Stomach (tissue), 4 donors: ENCODE data around the gene TMEM236.

Source experiments
- CTCF ChIP-seq, 7 experiments: fragments of 450-650 bp in 4 of 7; fragments of 200-600 bp in 3 of 7; sonication (generic) in 3 of 7; IDR thresholded peaks; one replicate each; pipeline ENCODE4 v1.5.1; 2016 to 2019; ENCODE audit warnings: antibody characterized with exemption in 7 of 7, control low read depth in 2 of 7, mild to moderate bottlenecking in 1 of 7
- POLR2A ChIP-seq, 4 donors: fragments of 450-650 bp; IDR thresholded peaks; one replicate each; pipeline ENCODE4 v1.6.1; 2016; ENCODE audit warnings: antibody characterized with exemption in 4 of 4, control low read depth in 2 of 4, mild to moderate bottlenecking in 1 of 4, moderate library complexity in 1 of 4
- POLR2AphosphoS5 ChIP-seq, 3 donors: sonication (generic); formaldehyde crosslinking; IDR thresholded peaks; one replicate each; pipeline ENCODE4 v1.6.1; 2016; ENCODE audit warnings: antibody characterized with exemption in 3 of 3

GRCh38 chr10:17740668-17741067, 11.3 kb upstream of the TMEM236 start:
- TF ChIP-seq CTCF (IDR thresholded peaks at IDR 0.05) (no peak), POLR2A (IDR thresholded peaks at IDR 0.05) (no peak), POLR2AphosphoS5 (IDR thresholded peaks at IDR 0.05) (no peak)
